Measurements from ENCODE around the gene PPOX.

DNA sequence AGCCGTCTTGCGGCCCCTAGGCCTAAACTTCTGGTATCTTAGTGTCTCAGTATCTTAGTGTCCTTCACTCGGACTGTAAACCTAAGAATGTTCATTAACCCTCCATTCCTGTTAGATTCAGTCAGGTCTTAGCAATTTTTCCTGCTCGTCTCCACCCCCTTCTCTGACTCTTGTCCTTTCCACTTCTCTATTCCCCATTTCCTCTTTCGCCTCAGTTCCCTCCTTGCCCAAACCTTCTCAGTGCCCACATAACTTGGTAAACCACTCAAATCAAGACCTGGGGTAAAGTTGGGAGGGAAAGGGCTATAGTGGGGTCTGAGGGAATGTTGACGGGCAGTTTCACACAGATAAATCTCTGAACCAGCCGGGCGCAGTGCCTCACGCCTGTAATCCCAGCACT lies 48.1 kb downstream of the PPOX start:
- TF ChIP-seq POLR2A (IDR thresholded peaks at IDR 0.05): no peak
- TF ChIP-seq, protein P1, sequence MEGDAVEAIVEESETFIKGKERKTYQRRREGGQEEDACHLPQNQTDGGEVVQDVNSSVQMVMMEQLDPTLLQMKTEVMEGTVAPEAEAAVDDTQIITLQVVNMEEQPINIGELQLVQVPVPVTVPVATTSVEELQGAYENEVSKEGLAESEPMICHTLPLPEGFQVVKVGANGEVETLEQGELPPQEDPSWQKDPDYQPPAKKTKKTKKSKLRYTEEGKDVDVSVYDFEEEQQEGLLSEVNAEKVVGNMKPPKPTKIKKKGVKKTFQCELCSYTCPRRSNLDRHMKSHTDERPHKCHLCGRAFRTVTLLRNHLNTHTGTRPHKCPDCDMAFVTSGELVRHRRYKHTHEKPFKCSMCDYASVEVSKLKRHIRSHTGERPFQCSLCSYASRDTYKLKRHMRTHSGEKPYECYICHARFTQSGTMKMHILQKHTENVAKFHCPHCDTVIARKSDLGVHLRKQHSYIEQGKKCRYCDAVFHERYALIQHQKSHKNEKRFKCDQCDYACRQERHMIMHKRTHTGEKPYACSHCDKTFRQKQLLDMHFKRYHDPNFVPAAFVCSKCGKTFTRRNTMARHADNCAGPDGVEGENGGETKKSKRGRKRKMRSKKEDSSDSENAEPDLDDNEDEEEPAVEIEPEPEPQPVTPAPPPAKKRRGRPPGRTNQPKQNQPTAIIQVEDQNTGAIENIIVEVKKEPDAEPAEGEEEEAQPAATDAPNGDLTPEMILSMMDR (IDR thresholded peaks at IDR 0.05): no peak

All from prostate gland (tissue), 2 donors.